Heart right ventricle (tissue), 16 donors: ENCODE data around the gene PTDSS2. TPM values are rescaled to one million over a fixed set of nuclear protein-coding genes. Genes with fewer than 3 reads are reported as not detected.

Source experiments
- ATAC-seq, 8 donors: fragments of 200-7000 bp; cut with Tn5 transposase; one replicate each; pipeline ENCODE4 v1.9.1; 2020; ENCODE audit warnings: mild to moderate bottlenecking in 8 of 8, moderate library complexity in 8 of 8, moderate number of reproducible peaks in 1 of 8
- DNase-seq, 2 donors: peaks; one replicate each; pipeline ENCODE4 v3.0.0-alpha.2; 2020
- H3K27ac ChIP-seq, 10 donors: fragments of 200-600 bp; sonication (generic) in 2 of 10; one replicate each; pipeline versions ENCODE4 v1.5.0 to v1.8.0; 2020 to 2022; ENCODE audit warnings: mild to moderate bottlenecking in 3 of 10
- H3K27me3 ChIP-seq, 7 donors: fragments of 200-600 bp; one replicate each; pipeline ENCODE4 v1.8.0; 2021 to 2022; ENCODE audit warnings: mild to moderate bottlenecking in 2 of 7
- H3K36me3 ChIP-seq, 9 donors: fragments of 200-600 bp; sonication (generic) in 1 of 9; one replicate each; pipeline versions ENCODE4 v1.5.0 to v1.8.0; 2020 to 2022; ENCODE audit warnings: mild to moderate bottlenecking in 2 of 9
- H3K4me1 ChIP-seq, 9 donors: fragments of 200-600 bp; sonication (generic) in 1 of 9; one replicate each; pipeline versions ENCODE4 v1.5.0 to v1.8.0; 2020 to 2022; ENCODE audit warnings: mild to moderate bottlenecking in 4 of 9
- H3K4me3 ChIP-seq, 10 donors: fragments of 200-600 bp; sonication (generic) in 2 of 10; one replicate each; pipeline versions ENCODE4 v1.5.0 to v1.8.0; 2020 to 2022; ENCODE audit warnings: mild to moderate bottlenecking in 7 of 10, moderate library complexity in 2 of 10
- H3K9me3 ChIP-seq, 11 donors: fragments of 200-600 bp in 10 of 11; sonication (generic) in 2 of 11; one replicate each; pipeline versions ENCODE4 v1.5.0 to v1.8.0; 2013 to 2022; ENCODE audit warnings: mild to moderate bottlenecking in 2 of 11, control low read depth in 1 of 11, moderate library complexity in 1 of 11
- WGBS, 2 donors: extraction: QIAGEN DNeasy Blood & Tissue Kit; methylation state at CpG; one replicate each; pipeline ENCODE4 v1.1.7; 2013; ENCODE audit warnings: inconsistent platforms in 1 of 2; 5-methylcytosine and 5-hydroxymethylcytosine counted together
- intact Hi-C, 10 donors: fragments of 100-400 bp; cut with DNase I; formaldehyde crosslinking; loops; one replicate each; pipeline versions ENCODE4 v1.11.1 to v1.14.2; 2022
- polyA plus RNA-seq, 2 donors: library from polyadenylated mRNA; stranded (reverse); fragments of 200-250 nt; gene quantifications; one replicate each; pipeline ENCODE4 v1.2.3, GENCODE V29; 2013
- total RNA-seq, 10 donors: library from RNA; stranded (reverse); fragmentation: NEBNext Ultra II Directional in 3 of 10; extraction: Animal tissue kit (Norgen Biotek cat#: 25700) in 3 of 10; gene quantifications; one replicate each; pipeline versions ENCODE4 v1.2.1 to v1.2.4, GENCODE V29; 2021 to 2023
- TF ChIP-seq, protein P1 (sequence below), 9 donors: fragments of 200-600 bp; sonication (generic) in 2 of 9; IDR thresholded peaks; one replicate each; pipeline versions ENCODE4 v1.5.0 to v1.8.0; 2021 to 2022; ENCODE audit warnings: antibody characterized with exemption in 9 of 9, mild to moderate bottlenecking in 5 of 9, moderate library complexity in 1 of 9
- donor health status: Arrhythmogenic right ventricular cardiomyopathy.
- donor health status: ischemic (EF 13 %, LVEDD 7.1; RV severe dilation, severe dysfunction).
- donor health status: healthy with polysubstance abuse.
- donor health status: DM: no; HTN: yes; CAD: no.
- donor health status: DM: no; HTN: no; CAD: no.
- donor health status: ischemic (EF 25% LVEDD 6.9; RV normal size, moderate dysfunction).
- donor health status: ischemic (EF 25% LVEDD 5.7; RV mildly dilated, moderate dysfunction).
- donor health status: healthy.
- donor health status: DM: yes; HTN: yes; CAD: no.
- donor health status: Ischemic cardiomyopathy.
- donor health status: ischemic (EF 35%, LVEDD 5.7; RV mildly dilated, moderate dysfunction).
- donor health status: nonischemic (EF 11% LVEDD 7.7; RV severe dilation, severe dysfunction).
- donor health status: DM: yes; HTN: yes; CAD: no.
- donor health status: PGD.
- donor health status: ischemic (EF 29% LVEDD 5.4; RV normal size, mild dysfunction).
- donor health status: nonischemic (EF 23%, LVEDD 6.1; RV moderate dilation, normal function).

The PTDSS2 gene
- total and polyA plus RNA-seq, 12 donors: 16.7 to 55.5 (median 26.3) TPM

DNA sequence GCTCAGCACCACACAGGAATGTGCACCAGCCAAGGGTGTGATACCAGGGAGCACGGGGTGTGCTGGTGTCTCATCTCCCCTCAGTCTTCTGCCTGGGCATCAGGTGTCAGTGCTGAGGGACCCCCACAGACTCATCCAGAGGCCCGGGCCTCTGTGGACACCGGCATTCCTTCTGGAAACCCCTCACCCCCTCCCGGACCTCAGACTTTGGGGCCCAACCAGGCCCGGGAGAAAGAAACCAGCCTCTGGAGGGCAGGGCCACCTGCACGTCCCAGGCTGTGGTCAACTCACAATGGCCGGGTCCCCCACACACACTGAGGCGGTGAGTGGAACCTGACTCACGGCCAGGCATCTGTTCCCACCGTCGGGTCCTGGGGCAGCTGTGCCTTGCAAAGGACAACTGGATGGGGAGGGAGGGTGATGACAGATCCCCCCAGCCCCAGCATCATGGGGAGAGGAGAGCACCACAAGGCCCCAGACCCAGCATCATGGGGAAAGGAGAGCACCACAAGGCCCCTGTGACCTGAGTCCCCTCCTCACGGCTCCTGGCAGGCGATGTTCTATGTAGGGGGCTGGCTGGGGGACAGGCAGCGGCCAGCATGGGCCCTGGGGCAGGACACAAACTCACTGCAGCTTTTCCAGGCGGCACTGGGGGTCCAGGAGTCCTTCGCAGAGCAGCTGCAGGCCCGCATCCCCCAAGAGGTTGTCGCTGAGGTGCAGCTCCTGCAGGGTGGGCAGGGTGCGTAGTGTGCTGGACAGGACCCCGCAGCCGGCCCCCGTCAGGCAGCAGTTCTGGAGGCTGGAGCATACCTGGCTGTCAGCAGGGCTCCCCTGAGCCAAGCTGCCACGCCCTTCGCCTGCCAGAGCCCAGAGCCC lies 49.4 kb downstream of the PTDSS2 start:
- peak in 1 of 2 donors; percentile 5 for DNase-seq
- WGBS, 2 donors: 86 to 87% methylated on average over 24 of the region's 24 CpGs
- Histone ChIP-seq H3K9me3 (no peaks in the 10 kb centered on the region), H3K4me3 (no peak overlapping the region), H3K27me3 (no peaks in the 10 kb centered on the region), H3K4me1 (peaks cover 13 to 83% (median 48%) of the 10 kb centered on the region in 9 donors), H3K27ac (peak overlapping the region in 7 of 10 donors; percentile 25 to 100 (median 58)), H3K36me3 (peaks cover 0 to 79% (median 60%) of the 10 kb centered on the region in 9 donors)
- no peak for ATAC-seq
- TF ChIP-seq, protein P1, sequence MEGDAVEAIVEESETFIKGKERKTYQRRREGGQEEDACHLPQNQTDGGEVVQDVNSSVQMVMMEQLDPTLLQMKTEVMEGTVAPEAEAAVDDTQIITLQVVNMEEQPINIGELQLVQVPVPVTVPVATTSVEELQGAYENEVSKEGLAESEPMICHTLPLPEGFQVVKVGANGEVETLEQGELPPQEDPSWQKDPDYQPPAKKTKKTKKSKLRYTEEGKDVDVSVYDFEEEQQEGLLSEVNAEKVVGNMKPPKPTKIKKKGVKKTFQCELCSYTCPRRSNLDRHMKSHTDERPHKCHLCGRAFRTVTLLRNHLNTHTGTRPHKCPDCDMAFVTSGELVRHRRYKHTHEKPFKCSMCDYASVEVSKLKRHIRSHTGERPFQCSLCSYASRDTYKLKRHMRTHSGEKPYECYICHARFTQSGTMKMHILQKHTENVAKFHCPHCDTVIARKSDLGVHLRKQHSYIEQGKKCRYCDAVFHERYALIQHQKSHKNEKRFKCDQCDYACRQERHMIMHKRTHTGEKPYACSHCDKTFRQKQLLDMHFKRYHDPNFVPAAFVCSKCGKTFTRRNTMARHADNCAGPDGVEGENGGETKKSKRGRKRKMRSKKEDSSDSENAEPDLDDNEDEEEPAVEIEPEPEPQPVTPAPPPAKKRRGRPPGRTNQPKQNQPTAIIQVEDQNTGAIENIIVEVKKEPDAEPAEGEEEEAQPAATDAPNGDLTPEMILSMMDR (IDR thresholded peaks at IDR 0.05): no peak
- intact Hi-C loops: loop anchor here in 5 of 10 donors (5.0 to 10.0 kb wide), 5 partner anchors 45 to 295 kb away; partner anchors contain the start of genes PTDSS2 (in 4 of the 5), BET1L (in 1 of the 5) and RIC8A (in 1 of the 5)

DNA sequence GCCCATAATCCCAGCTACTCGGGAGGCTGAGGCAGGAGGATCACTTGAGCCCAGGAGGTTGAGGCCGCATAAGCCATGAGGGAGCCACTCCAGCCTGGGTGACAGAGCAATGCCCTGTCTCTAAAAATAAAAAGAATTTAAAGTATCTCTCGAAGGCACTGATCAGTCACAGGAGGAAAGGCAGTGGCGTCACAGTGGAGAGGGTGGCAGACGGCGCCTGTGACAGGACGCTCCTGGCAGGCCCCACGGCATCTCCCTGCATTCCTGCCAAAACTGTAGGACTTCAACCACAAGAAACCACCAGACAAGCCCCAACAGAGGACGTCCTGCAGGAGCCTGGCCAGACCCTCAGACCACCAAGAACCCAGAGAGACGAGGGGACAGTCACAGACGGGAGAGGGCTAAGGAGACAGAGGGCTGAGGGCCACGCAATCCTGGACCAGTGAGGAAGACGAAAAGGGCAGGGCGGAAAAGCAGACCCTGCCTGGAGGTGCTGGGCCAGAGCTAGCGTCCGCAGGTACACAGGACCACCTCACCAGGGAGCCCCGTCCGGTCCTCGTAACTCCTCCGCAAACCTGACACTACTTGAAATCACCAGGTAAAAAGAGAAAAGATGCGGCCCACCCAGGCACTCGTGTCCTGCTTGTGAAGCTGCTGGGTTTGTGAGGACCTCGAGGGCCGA lies 51.1 kb downstream of the PTDSS2 start:
- WGBS, 2 donors: 84 to 86% methylated on average over 24 of the region's 24 CpGs
- DNase-seq (peak in 1 of 2 donors; percentile 59), ATAC-seq (peak in 4 of 8 donors; percentile 12 to 32 (median 26))
- Histone ChIP-seq H3K9me3 (no peaks in the 10 kb centered on the region), H3K27me3 (no peaks in the 10 kb centered on the region), H3K4me3 (no peak overlapping the region), H3K27ac (peak overlapping the region in 8 of 10 donors; percentile 42 to 100 (median 58)), H3K4me1 (peaks cover 26 to 89% (median 65%) of the 10 kb centered on the region in 9 donors), H3K36me3 (peaks cover 0 to 62% (median 53%) of the 10 kb centered on the region in 9 donors)
- intact Hi-C loops: loop anchor here in 5 of 10 donors (5.0 to 10.0 kb wide), 5 partner anchors 46 to 296 kb away; partner anchors contain the start of genes PTDSS2 (in 3 of the 5), BET1L (in 1 of the 5) and RIC8A (in 1 of the 5)
- TF ChIP-seq, protein P1 (IDR thresholded peaks at IDR 0.05): no peak

DNA sequence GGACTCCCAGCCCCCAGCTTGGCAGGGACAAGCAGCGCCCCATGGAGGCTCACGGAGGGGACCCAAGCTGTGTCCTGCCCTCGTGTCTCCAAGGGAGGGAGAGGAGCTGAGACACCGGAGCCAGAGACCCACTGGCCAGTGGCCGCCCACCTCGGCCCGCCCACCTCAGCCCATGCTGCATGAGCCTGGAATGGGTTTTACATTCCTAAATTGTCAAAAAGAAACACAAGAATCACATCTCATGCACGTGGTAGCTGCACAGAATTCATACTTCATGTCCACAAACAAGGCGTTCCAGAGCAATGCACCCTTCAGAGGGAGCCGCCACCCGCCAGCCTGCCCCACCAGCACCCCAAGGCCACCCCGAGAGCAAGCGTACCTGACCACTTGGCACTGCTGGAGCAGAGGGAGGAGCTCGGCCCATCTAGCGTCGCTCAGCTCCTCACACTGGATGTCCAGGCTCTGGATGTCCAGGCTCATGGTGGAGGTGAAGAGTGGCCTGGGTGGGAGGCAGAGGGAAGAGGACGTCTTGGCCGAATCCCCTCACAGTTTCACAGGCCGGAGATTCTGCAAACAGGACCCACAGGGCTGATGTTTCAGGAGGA lies 51.7 kb downstream of the PTDSS2 start:
- no peak overlapping the region for H3K4me3 ChIP-seq
- H3K9me3 ChIP-seq: no peaks in the 10 kb centered on the region
- ATAC-seq (no peak), DNase-seq (no peak)
- H3K4me1 ChIP-seq: peaks cover 26 to 86% (median 65%) of the 10 kb centered on the region in 9 donors
- 81 to 84% methylated on average over 19 of the region's 19 CpGs for WGBS, 2 donors
- H3K27me3 ChIP-seq: no peaks in the 10 kb centered on the region
- intact Hi-C loops: loop anchor here in 5 of 10 donors (5.0 to 10.0 kb wide), 5 partner anchors 47 to 297 kb away; partner anchors contain the start of genes PTDSS2 (in 3 of the 5), BET1L (in 1 of the 5) and RIC8A (in 1 of the 5)
- H3K36me3 ChIP-seq: peaks cover 0 to 56% (median 46%) of the 10 kb centered on the region in 9 donors
- TF ChIP-seq, protein P1 (IDR thresholded peaks at IDR 0.05): no peak
- H3K27ac ChIP-seq: peak overlapping the region in 8 of 10 donors; percentile 49 to 100 (median 82)
